Activated CD4-positive, CD25-positive, alpha-beta regulatory T cell treated with anti-CD3 and anti-CD28 coated beads, Interleukin-2, amount 50 U/mL, for 24 hours (primary cell): ENCODE data around the gene PGP.

Experiments used
- ATAC-seq, 2 donors: fragments of 150-1000 bp; cut with Tn5 transposase; one replicate each; pipeline ENCODE4 v1.10.0; 2021; ENCODE audit warnings: mild to moderate bottlenecking in 1 of 2, moderate library complexity in 1 of 2

The PGP gene

DNA sequence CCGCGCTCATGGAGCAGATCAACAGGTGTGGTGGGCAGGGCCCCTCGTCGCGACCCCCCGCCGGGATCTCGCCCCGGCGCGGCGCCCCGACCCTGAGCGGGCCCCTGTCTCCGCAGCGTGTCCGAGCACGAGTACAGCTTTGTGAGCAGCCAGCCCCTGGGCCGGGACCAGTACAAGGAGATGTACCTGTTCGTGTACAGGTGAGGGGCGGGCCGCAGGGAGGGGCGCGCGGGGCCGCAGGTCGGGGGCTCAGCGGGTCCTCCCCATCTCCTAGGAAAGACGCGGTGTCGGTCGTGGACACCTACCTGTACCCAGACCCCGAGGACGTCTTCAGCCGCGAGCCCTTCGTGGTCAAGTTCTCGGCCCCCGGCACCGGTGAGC lies 22.5 kb upstream of the PGP start:
- no peak for ATAC-seq

DNA sequence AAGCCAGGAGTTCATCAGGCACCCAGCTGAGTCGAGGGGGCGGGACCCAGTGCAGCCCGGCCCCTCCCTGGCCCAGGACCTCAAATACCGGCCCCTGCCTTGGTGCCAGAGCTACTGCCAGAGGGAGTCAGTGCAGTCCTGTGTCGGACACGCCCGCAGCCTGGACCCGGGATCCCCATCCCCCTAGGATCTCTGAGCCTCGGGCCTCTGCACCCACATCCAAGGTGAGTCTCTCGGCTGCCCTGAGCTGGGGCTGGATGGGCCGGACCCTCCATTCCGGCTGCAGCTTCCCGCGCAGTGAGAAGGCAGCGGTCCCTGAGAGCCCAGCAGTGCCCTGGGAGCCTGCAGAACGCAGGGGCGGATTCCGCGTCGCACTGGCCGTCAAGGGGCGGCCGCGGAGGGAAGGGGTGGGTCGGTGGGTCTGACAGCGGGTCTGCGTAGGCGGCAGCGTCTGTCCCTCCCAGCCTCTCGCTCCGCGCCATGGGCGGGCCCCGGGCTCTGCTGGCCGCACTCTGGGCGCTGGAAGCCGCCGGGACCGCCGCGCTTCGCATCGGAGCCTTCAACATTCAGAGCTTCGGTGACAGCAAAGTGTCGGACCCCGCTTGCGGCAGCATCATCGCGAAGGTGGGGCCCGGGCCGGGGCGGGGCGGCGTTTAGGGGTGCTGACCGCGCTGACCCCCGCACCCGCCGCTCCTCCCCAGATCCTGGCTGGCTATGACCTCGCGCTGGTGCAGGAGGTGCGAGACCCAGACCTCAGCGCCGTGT lies 21.9 kb upstream of the PGP start, which contains the start of gene DNASE1L2:
DNASE1L2 (plus strand) TSS at position 108 of the 765 bp plus-strand sequence; CDS start at position 481, 373 bp downstream.
- ATAC-seq: peak in 1 of 2 donors; percentile 26

DNA sequence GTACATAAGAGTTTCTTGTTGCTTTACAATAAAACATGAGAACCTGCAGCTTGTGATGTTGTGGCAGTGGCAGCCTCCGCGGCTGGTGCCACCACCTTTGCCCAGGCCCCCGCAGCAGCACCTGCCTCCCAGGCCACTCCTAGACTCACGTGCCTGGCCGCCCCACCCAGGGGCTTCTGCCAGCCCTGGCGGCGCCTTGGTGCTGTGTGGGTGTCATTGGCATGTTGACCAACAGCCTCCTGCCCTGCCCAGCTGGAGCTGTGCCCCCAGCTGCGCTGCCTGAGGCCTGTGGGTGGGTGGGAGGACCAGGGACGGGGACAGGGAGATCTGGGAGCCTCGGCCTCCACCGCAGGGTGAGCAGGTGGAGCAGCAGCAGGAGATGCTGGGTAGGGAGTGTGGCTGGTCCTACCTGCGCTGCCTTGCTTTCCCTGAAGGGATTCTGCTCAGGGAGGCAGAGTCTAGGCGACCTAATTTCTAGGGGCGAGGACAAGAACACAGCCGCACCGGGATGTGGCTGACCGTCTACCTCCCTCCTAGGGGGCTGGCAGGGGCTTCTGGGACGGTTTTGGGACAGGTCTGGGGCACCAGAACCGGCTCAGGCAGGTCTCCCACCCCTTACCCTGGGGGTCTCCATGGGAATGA lies 21.2 kb upstream of the PGP start:
- no peak for ATAC-seq

DNA sequence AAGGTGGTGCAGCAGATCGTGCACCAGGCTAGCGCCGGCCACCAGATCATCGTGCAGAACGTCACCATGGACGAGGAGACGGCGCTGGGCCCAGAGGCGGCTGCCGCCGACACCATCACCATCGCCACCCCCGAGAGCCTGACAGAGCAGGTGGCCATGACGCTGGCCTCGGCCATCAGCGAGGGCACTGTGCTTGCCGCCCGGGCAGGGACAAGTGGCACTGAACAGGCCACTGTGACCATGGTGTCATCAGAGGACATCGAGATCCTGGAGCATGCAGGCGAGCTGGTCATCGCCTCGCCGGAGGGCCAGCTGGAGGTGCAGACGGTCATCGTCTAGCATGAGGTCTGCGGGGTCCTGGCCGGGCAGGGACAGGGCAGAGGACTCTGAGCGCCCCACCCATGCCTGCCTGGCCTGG lies 20.6 kb upstream of the PGP start:
- ATAC-seq: no peak

DNA sequence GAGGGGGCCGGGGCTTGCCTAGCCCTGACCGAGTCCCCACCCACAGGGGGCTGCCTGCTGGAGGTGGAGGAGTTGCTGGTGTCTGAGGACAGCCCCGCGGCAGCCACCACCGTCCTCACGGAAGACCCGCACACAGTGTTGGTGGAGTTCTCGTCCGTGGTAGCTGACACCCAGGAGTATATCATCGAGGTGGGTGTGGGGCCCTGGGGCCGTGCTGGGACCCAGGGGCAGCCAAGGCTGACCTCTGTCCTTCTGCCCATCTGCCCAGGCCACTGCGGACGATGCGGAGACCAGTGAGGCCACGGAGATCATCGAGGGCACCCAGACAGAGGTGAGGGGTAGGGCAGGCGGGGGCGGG lies 20.2 kb upstream of the PGP start:
- no peak for ATAC-seq

DNA sequence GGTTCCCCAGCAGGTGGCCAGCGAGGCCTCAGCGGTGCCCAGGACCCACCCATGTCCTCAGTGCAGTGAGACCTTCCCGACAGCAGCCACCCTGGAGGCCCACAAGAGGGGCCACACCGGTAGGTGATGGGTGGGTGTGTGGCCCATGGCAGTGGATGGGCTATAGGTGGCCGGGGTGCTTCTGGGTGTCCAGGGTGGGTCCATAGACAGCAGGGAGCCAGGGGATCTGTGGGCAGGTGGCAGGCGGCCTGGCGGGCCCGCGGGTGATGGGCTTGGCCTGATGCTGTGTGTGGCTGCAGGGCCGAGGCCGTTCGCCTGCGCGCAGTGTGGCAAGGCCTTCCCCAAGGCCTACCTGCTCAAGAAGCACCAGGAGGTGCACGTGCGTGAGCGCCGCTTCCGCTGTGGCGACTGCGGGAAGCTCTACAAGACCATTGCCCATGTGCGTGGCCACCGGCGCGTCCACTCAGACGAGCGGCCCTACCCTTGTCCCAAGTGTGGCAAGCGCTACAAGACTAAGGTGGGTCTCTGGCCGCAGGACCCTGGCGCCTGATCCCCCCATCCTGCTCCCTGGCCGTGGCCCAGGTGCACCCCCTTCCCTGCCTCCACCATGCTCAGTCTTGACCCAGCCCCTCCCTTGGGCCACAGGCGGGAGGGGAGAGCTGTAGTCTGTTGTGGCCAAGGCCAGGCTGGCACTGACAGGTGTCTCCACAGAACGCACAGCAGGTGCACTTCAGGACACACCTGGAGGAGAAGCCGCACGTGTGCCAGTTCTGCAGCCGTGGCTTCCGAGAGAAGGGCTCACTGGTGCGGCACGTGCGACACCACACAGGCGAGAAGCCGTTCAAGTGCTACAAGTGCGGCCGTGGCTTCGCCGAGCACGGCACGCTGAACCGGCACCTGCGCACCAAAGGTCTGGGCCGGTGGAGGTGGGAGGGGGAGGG lies 19.5 kb upstream of the PGP start:
- ATAC-seq: no peak

DNA sequence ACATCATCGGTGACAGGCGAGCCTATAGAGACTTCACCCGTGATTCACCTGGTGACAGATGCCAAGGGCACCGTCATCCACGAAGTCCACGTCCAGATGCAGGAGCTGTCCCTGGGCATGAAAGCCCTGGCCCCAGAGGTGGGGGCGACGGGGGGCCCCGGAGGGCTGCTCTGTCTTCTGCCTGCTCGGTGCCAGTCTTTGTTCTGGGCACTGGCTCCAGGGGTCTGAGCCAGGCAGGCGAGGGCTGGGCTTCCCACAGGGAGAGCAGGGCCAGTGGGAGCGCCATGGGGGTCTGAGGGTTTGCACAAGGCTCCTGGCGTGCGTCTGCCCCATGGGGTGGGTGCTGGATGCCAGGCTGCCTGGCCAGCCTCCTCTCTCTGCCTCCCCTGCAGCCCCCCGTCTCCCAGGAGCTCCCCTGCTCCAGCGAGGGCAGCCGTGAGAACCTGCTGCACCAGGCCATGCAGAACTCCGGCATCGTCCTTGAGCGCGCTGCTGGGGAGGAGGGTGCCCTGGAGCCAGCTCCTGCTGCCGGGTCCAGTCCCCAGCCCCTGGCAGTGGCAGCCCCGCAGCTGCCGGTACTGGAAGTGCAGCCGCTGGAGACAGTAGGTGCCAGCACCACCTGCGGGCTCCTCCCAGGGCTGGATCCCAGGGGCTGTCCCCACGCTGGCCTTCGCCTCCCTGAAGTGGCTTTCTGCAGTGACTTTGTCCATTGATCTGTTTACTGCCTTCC lies 18.6 kb upstream of the PGP start:
- no peak for ATAC-seq

DNA sequence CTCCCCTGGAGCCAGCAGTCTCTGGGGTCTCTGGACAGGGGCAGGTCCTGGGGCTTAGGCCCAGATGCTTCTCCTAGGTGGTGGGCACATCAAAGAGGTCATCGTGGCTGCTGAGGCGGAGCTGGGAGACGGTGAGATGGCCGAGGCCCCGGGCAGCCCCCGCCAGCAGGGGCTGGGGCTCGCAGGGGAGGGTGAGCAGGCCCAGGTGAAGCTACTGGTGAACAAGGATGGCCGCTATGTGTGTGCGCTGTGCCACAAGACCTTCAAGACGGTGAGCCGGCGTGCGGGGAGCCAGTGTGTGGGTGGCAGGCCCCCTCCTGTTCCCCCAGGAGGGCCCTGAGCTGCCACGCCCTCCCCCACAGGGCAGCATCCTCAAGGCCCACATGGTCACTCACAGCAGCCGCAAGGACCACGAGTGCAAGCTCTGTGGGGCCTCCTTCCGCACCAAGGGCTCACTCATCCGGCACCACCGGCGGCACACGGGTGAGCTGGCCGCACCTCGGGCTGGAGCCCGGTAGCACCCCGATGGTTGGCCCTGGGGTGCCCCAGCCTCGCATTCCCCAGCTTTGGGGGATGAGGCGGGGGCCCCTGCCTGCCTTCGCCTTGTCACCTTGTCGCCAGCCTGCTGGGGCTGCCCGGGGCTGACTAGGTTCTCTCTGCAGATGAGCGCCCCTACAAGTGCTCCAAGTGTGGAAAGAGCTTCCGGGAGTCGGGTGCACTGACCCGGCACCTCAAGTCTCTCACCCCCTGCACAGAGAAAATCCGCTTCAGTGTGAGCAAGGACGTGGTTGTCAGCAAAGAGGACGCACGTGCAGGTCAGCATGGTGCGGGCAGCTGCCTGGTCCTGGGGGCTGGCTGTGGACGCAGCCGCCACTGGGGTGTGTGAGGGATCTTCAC lies 17.7 kb upstream of the PGP start:
- ATAC-seq: no peak

DNA sequence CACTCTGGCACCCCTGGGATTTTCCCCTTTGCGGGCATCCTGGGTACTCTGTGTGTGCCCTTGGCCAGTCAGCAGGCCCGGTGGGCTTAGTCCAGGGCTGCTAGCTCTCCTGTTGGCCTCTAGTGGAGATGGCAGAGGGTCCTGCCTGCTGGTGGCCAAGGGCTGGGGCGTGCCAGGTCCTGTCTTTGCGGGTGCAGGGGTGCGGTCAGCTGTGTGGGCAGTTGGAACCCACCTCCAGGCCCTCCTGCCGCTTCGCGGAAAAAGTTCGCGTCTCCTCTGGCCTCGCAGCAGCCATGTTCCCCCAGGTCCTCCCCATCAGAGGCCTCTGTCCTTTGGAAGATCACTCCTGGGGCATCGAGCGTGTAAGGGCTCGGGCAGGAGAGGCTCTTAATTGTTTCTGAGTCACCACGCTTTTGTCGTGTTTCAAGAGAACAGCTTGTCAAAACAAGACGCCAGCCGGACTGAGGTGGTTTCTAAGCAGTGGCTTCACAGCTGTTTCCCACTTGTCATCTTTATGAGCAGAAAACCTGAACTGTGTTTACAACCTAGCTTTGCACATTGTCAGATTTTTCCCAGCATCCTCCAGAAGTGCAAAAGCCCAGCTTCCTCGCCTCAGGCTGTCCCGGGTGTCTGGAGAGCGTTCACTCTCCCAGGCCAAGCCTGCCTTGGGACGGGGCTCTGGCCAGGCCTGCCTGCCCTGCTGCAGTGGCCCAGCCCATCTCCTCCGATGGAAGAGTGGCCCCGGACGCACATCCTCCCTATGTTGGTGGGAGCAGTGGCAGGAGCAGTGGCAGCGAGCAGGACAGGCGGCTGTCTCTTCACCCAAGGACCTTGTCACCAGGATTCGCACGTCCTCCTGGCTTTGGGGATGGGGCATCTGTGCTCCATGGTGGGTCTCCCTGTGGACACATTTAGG lies 16.6 kb upstream of the PGP start:
- no peak for ATAC-seq

DNA sequence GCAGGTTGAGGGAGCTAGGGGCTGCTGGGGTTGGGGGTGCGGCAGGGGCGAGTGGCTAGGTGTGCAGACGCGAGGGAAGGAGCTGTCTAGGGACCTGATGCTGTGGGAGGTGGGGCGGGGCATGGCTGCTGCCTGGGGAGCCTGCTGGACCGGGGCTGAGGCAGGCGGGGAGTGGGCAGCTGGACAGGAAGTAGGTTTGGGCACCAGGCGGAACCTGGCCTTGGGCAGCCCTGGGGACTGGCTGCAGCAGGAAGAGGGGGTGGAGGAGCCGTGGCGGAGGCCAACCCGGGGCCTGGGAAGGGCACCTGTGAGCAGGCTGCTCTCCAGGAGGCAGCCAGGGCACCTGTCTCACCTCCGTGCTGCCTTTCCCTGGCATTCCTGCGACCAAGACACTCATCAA lies 15.7 kb upstream of the PGP start:
- ATAC-seq: no peak

DNA sequence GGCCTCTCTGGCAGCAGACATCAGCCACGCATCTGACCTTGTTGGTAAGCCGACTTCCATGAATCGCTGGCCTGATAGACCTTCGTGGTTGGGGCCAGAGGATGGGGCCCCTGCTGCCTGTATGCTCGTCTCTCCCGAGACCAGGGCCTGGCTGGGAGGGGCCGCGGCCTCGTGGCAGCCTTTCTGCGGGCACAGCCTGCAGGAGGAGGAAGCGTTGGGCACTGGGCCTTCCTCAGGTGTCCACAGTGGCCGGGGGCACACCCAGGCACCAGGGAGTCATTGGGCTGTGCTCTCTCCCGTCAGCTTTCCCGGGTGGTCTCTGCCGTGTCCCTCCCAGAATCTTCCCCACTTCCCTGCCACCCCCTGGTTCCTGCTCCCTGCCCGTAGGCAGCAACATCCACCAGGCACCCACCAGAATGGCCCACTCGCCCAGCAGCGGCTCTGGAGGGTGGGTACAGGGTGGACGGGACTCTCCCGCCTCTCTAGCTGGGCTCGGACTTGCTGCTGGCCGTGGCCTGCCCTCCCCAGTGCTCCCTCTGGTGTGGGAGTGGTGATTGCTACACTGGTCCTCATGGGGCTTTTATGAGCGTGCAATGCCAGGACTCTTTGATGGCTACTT lies 15.1 kb upstream of the PGP start:
- ATAC-seq: no peak

DNA sequence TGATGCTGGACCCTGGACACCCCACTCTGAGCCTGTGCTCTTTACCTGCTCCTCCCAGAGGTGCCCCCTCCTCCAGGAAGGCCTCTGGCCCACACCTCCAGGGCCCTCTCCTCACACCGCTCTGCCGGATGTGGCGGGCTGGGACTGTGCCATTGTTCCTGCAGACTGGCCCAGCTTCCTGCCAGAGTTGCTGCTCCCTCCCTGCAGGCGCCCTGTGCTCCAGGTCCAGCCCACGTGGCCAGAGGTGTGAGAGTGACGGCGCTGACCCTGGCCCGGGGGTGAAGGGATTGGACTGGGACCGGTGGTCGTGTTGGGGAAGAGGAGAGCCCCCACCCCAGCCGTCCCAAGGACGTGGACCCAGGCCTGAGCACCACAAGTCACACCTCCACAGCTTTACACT lies 14.5 kb upstream of the PGP start:
- no peak for ATAC-seq

DNA sequence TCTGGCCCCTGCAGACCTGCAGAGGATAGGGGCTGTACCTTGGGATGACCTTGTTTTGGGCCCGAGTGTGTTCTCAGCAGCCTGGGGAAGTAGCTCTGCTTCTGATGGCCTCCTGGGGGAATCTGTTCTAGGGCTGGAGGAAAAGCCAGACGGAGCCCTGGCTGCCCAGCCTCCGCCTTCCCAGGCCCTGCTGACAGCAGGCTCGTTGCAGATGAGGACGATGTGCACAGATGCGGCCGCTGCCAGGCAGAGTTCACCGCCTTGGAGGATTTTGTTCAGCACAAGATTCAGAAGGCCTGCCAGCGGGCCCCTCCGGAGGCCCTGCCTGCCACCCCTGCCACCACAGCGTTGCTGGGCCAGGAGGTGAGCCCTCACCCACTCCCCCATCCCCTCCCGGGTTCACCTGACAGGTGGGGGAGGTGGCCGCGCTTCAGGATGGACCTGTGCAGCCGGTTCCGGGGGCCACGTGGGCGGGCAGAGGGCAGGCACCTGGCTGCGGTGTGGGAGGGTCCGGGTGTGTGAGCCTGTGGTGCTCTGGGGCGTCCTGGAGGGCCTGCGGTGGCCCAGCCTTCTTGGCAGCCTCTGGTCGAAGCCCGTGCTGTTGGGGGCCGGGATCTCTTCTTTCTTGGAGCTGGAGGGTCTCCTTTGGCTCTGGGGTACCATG lies 13.7 kb upstream of the PGP start:
- no peak for ATAC-seq

DNA sequence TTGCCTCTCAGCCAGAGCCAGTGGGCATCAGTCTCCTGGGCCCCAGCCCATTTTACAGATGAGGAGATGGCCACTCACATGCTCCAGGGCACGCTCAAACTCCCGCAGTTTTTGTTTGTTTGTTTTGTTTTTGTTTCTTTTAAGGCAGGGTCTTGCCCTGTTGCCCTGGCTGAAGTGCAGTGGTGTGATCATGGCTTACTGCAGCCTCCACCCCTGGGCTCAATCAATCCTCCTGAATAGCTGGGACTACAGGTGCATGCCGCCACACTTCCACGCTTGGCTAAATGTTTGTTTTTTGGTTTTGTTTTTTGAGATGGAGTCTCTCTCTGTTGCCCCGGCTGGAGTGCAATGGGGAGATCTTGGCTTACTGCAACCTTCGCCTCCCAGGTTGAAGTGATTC lies 12.3 kb upstream of the PGP start:
- ATAC-seq: no peak

DNA sequence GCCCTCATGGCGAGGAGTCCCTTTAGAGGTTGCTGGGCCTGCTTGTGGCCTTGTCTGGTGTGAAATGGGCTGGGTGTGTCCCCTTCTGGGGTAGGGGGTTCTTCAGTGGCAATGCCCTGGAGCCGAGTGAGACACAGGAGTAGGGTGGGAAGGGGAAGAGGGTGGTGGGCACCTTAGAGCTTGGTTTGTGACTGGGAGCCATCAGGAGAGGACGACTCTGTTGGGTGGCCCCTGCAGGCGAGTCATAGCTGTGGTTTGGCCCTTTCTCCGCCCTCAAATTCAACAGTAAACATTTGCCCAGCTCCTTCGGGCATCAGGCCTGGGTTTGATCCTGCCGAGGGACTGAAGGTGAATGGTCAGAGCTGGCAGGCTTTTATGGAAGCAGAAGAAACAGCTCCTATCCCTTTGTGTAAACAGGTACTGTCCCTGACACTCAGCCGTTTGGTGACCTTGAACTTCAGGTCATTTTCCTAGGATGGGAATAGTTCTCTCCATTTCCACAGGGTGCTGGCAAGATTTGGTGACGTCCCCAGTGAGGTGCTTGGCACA lies 11.7 kb upstream of the PGP start:
- no peak for ATAC-seq

DNA sequence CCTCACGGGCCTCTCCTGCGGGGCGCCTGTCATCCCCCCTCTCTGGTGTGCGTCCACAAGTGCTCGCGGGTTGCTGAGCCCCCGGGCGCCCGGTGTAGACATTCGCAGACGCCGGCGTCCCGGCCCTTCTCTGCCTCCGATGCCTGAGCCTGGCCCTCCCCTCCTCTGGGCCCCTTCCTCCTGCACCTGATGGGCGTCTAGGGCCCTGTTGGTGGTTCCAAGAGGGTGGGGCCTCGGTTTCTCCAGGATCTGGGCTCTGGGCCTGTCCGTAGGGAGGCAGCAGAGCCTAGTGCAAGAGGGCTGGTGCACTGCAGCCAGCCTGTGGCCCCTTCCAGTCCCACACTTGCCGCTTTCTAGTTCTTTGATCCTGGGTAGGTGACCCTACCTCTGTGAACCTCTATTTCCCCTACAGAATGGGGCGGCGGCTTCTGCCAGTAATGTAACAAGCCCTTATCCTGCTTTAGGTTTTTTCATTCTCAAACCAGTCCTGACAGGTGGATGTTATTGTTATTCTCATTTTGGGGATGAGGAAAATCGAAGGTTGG lies 9.4 kb upstream of the PGP start:
- ATAC-seq: peak; percentile 8 to 21

DNA sequence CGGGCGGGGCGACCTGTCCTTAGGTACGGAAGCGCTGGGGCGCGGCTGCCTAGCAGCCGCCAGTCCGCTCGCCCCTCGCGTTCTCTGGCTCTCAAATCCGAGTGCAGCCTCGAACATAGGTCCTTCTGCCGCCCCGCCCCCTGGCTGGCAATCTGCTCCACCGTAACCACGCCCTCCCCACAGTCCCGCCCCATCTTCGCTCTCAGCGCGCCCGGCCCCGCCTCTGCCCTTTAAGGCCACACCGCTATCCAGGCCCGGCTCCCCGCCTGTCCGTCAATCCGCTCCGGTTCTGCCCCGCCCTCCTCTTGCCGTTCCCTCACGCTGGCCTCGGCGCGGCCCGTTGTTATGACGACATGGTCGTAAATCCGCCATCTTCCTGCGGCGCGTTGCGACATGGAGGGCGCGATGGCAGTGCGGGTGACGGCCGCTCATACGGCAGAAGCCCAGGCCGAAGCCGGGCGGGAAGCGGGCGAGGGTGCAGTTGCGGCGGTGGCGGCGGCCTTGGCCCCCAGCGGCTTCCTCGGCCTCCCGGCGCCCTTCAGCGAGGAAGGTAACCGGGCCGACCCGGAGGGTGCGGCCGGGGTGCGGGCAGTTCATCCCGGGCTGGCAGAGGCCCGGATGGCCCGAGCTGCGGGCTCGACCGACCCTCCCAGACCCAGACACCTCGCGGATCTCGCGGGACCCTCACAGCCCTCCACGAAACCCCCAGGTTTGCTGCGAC lies 8.7 kb upstream of the PGP start, which contains the start of gene E4F1:
E4F1 (plus strand) TSS at position 371 of the 721 bp plus-strand sequence; CDS start at position 394, 23 bp downstream.
- ATAC-seq: peak; percentile 98

DNA sequence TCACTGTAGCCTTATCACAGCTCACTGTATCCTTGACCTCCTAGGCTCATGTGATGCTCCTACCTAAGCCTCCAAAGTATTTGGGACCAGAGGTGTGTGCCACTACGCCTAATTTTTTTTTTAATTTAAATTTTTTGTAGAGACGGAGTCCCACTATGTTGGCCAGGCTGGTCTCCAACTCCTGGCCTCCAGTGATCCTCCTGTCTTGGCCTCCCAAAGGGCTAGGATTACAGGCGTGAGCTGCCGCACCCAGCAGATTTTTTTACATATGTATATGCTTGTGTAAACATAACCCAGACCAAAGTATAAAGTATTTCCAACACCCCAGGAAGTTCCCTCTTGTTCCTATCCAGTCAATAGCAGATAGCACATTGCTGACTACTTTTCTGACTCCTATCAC lies 1.7 kb upstream of the PGP start:
- no peak for ATAC-seq
